ENCODE measurements around the gene PKN2. TPM values are rescaled to one million over a fixed set of nuclear protein-coding genes. Genes with fewer than 3 reads are reported as not detected.
A peak's percentile ranks its signal among the peaks of the same experiment; 100 is the strongest.

The PKN2 gene
- total and polyA plus RNA-seq, 2 of the 8 experiments (the other 6 are each of a cell fraction or from before 2014, with no cell fraction given), result 7.8 to 32.0 TPM

GRCh38 chr1:88683541-88684481 lies at the start of gene PKN2 (continued):
- peak; percentile 96 for TF ChIP-seq TAF1 (IDR thresholded peaks at IDR 0.05; ENCODE audit: low read depth, low read length)
- peak in 1 of 2 experiments; percentile 37; a peak in 2 of 4 replicates for TF ChIP-seq SIN3A (conservative IDR thresholded peaks at IDR 0.05 in 1 of 2, IDR thresholded peaks at IDR 0.05 in 1 of 2; ENCODE audit: low read depth in 1 of 2, low read length in 2 of 2)
- TF ChIP-seq HDAC2 (IDR thresholded peaks at IDR 0.05; ENCODE audit: borderline replicate concordance in 1 of 2, low read depth in 2 of 2, low read length in 2 of 2), result 0 out of 4 replicates have a peak, but pooled peaks of 1 of the 2 experiments have one; percentile 4
- TF ChIP-seq RNF2 (IDR thresholded peaks at IDR 0.05; ENCODE audit: borderline replicate concordance, low read depth, low read length, missing control alignments, poor library complexity, severe bottlenecking), result no peak
- TF ChIP-seq YY1 (IDR thresholded peaks at IDR 0.05; ENCODE audit: low read depth, low read length), result peak; percentile 87
- TF ChIP-seq USF2 (IDR thresholded peaks at IDR 0.05; ENCODE audit: low read length), result peak; percentile 96

Data from H1 (cell line).